GM13976 (cell line): ENCODE measurements around the gene SERPINE2.
"Not testable (repeated sequence)": the region's sequence is repeated elsewhere in the genome, so short reads cannot be mapped to it uniquely, and the experiment has no call there.

Experiments used
- DNase-seq: peaks from one replicate; pipeline ENCODE4 v3.0.0; 2012; ENCODE audit warnings: low spot score
- in situ Hi-C: fragments of 300-500 bp; cut with MboI; formaldehyde crosslinking; loops from one replicate; pipeline ENCODE4 v1.12.0; 2022; ENCODE audit warnings: low sequenced_read_pairs, mixed read lengths, inconsistent platforms; ENCODE audit not compliant: unreplicated experiment
- TF ChIP-seq, protein P1 (sequence below): IDR thresholded peaks from 2 replicates; pipeline ENCODE4 v1.5.1; 2012; ENCODE audit warnings: borderline replicate concordance, mild to moderate bottlenecking; ENCODE audit not compliant: insufficient read depth; ENCODE audit errors: extremely low read depth, missing control alignments, control extremely low read depth

The SERPINE2 gene

DNA sequence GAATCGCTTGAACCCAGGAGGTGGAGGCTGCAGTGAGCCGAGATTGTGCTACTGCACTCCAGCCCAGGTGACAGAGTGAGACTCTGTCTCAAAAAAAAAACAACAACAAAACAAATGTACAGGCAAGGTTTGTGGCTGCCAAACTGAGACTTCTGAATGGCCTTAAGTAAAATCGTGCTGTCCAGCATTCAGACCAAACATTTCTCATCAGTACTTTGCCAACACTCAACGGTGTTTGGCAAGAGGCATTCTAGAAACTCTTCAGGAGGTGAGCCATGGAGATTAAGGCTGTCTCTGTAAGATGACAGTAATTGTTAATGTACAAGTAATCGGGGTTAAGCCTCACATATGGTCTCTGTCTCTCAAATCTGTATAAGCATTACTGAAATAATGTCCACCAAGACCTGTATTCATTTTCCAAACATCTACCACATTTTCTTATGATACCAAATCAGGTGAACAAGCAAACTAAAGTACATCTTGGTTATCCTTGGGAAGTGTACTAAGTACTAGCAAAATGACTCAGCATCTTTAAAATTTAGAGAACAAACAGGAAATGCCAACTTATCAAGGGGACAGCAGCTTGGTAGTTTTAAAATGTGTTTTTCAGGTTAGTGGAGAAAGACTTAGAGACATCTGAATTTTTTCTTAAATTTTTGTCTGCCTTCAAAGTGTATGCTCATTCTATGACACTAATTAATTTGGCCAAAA is 29.3 kb downstream of the SERPINE2 start:
- in situ Hi-C loops: no loop called here
- no peak for DNase-seq
- TF ChIP-seq, protein P1, sequence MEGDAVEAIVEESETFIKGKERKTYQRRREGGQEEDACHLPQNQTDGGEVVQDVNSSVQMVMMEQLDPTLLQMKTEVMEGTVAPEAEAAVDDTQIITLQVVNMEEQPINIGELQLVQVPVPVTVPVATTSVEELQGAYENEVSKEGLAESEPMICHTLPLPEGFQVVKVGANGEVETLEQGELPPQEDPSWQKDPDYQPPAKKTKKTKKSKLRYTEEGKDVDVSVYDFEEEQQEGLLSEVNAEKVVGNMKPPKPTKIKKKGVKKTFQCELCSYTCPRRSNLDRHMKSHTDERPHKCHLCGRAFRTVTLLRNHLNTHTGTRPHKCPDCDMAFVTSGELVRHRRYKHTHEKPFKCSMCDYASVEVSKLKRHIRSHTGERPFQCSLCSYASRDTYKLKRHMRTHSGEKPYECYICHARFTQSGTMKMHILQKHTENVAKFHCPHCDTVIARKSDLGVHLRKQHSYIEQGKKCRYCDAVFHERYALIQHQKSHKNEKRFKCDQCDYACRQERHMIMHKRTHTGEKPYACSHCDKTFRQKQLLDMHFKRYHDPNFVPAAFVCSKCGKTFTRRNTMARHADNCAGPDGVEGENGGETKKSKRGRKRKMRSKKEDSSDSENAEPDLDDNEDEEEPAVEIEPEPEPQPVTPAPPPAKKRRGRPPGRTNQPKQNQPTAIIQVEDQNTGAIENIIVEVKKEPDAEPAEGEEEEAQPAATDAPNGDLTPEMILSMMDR: no peak

DNA sequence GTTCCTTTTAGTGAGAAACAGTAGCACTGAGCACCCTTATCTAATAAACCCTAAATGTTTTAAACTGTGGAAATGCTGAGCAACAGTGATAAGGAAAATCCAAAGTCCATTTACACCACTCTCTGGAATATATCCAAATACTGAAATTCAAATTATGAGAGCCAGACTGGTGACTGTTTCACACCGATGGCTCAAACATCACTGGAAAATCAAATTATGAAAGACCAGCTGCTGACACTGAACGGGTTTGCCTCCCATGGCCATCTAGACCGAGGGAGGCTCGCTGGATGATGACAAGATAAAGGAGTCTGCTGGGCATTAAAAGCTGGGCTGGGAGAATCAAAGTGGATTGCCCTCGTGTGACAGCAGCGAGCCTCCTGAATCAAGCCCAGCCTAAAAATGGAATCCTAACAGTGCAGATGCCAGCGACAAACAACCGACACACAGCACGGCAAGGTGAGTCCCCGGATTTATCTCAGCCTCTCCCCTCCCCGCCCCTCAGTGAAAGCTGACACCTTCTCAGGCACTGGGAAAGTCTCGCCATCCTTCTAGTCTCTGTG is 30.3 kb downstream of the SERPINE2 start:
- no peak for DNase-seq
- in situ Hi-C loops: no loop called here
- TF ChIP-seq, protein P1: no peak

DNA sequence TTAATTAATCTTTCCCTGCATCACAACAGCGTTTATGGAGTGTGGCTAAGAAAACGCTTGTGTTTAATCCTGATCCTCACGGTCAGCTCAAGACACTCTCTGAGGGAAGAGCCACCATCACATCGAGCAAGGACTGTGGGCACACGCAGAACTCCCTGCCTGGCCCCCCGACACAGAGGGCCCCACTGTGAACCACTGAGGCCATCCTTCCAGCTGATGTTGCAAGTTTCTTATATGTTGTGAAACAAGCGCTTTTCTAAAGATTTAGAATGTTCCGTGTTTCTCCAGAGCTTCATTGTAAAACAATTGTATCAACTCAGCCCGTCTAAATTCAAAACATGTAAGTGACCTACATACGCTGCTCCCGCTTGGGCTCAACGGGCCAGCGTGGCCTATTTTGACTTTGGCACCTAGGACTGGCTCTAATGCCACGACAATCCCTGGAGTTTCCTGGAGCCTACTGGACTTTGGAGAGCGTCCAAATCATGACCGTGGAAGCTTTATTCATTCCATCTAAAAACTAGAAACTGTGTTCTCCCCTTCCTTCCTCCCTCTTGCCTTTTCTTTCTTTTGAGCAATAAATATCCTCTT is 34.9 kb downstream of the SERPINE2 start:
- in situ Hi-C loops: no loop called here
- TF ChIP-seq, protein P1: no peak
- DNase-seq: no peak

DNA sequence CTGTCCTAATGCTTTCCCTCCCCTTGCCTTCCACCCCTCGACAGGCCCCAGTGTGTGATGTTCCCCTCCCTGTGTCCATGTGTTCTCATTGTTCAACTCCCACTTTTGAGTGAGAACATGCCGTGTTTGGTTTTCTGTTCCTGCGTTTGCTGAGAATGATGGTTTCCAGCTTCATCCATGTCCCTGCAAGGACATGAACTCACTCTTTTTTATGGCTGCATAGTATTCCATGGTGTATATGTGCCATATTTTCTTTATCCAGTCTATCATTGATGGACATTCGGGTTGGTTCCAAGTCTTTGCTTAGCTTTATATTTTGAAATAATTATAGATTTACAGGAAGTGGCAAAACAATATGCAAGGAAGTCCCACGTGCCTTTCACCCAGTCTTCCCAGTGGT is 38.4 kb downstream of the SERPINE2 start:
- in situ Hi-C loops, DNase-seq: not testable (repeated sequence)

DNA sequence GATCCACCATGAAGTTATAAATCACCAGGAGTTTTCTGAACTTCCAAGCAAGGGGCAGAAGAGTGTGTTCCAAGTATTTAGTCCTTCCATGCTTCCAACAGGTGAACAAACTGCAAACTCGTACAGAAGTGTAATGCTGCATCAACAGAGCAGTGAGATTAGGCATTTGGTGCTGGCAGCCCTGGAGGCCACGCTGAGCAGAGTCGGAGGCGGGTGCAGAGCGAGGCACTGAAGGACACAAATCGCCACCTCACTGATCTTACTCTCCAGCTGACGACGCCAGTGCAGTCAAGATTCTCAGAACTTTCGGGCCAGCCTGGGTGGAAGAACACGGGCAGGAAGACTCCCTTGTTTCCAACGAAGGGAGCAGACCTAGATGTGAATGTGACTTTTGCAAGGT is 39.2 kb downstream of the SERPINE2 start:
- DNase-seq: no peak
- in situ Hi-C loops: loop anchor here (10.0 kb wide), 1 partner anchor 285 kb away; no protein-coding TSS in a partner anchor
- TF ChIP-seq, protein P1: no peak

DNA sequence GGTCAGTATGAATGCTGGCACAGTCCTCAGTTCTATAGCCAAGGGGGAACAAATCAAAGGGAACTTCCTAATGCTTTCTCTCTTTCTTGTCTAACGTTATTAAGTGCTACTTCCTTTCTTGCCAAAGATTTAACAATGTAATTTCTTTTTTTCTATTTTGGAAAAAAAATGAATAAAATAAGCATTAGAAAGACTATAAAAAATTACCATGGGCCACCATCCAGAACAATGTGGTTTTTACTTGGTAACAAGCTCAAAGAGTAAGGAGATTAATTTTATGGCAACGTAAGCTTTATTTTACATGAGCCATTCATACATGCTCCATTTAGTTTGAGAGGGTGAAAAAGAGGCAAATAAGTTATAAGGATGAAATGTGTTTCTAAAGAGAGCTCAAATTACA is 40.1 kb downstream of the SERPINE2 start:
- TF ChIP-seq, protein P1: no peak
- DNase-seq: no peak
- in situ Hi-C loops: loop anchor here (10.0 kb wide), 1 partner anchor 286 kb away; no protein-coding TSS in a partner anchor

DNA sequence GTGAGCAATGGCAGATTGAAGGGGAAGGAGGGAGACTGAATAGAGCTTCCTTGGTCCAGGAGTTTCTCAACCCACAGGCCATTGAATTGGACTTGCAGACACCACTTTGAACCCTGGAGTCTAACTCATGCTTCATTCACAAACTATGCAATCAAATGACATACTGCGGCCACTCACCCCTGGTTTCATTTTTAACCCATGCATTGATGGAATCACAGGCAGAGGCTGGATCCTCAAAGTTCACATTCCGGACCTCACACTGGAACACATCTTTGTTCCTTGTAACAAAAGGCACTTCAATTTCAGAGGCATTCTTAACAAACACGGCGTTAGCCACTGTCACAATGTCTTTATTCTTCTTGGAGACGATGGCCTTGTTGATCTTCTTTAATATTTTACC is 41.1 kb downstream of the SERPINE2 start:
- no peak for DNase-seq
- in situ Hi-C loops: loop anchor here (10.0 kb wide), 1 partner anchor 287 kb away; no protein-coding TSS in a partner anchor
- TF ChIP-seq, protein P1: no peak
